ENCODE results near the gene EXOSC5. TPM values are rescaled to one million over a fixed set of nuclear protein-coding genes. Genes with fewer than 3 reads are reported as not detected.

The EXOSC5 gene
- total and polyA plus RNA-seq, 2 donors (not counting 1 experiment from before 2014, with no cell fraction given): 14.1 to 41.4 TPM

- Mint-ChIP-seq H3K9me3 (ENCODE audit: insufficient read depth) (no peaks in the 10 kb centered on the region), H3K4me3 (peak overlapping the region; percentile 93), H3K27ac (peak overlapping the region; percentile 92), H3K4me1 (peaks cover 48% of the 10 kb centered on the region), H3K27me3 (no peaks in the 10 kb centered on the region)
- POLR2A ChIA-PET: interaction anchor here (0.6 to 5.0 kb wide), 16 partner anchors 10 to 225 kb away, joined by 3 to 69 read pairs (median 6); partner anchors contain the start of genes B9D2 and HNRNPUL1
- H4K20me1 ChIP-seq (ENCODE audit: control insufficient read depth, insufficient read depth, low read length, poor library complexity, severe bottlenecking): peaks cover 64% of the 10 kb centered on the region
- DNase-seq: no peak
- H3K4me1 ChIP-seq (ENCODE audit: control insufficient read depth in 2 of 2, insufficient read depth in 2 of 2, low read length in 2 of 2): peaks cover 28 to 33% of the 10 kb centered on the region in 2 donors
- peak overlapping the region; percentile 50 for H2AFZ ChIP-seq (ENCODE audit: insufficient read depth, low read depth, low read length, poor library complexity, severe bottlenecking)
- peak overlapping the region; percentile 88 for H3K9ac ChIP-seq (ENCODE audit: low read length)
- intact Hi-C loops (cut with micrococcal nuclease): no loop called here
- peak overlapping the region; percentile 67 to 100 (median 92) for H3K4me3 ChIP-seq (ENCODE audit: control extremely low read depth in 1 of 5, extremely low read depth in 1 of 5, insufficient read depth in 1 of 5, low read depth in 2 of 5, low read length in 4 of 5)
- H3K9me3 ChIP-seq (ENCODE audit: control extremely low read depth in 1 of 3, control insufficient read depth in 2 of 3, insufficient read depth in 1 of 3, low read length in 2 of 3): no peaks in the 10 kb centered on the region
- peaks cover 59% of the 10 kb centered on the region for H3K79me2 ChIP-seq (ENCODE audit: control insufficient read depth, insufficient read depth, low read length)
- WGBS (ENCODE audit: insufficient coverage): 0% methylated on average over 10 of the region's 12 CpGs
- CTCF ChIA-PET: interaction anchor here (0.6 to 7.6 kb wide), 19 partner anchors 11 to 378 kb away, joined by 3 to 130 read pairs (median 7); partner anchors contain the start of genes B9D2, CCDC97 and HNRNPUL1
- TF ChIP-seq CTCF (IDR thresholded peaks at IDR 0.05) (no peak), EZH2 (IDR thresholded peaks at IDR 0.05; ENCODE audit: borderline replicate concordance, insufficient read depth, low read depth, low read length, poor library complexity, severe bottlenecking) (no peak)
- ATAC-seq (ENCODE audit: low read depth): no peak
- H3K27ac ChIP-seq (ENCODE audit: low read length in 2 of 2): peak overlapping the region; percentile 79 to 91
- peaks cover 0 to 13% of the 10 kb centered on the region in 2 experiments for H3K36me3 ChIP-seq (replicated peaks in 1 of 2; ENCODE audit: control extremely low read depth in 1 of 2, control insufficient read depth in 1 of 2, extremely low read depth in 1 of 2, insufficient read depth in 2 of 2, low read length in 1 of 2)
- H3K4me2 ChIP-seq (replicated peaks; ENCODE audit: low read depth, low read length, poor library complexity, severe bottlenecking): peak overlapping the region; percentile 95
- no peaks in the 10 kb centered on the region for H3K27me3 ChIP-seq (replicated peaks in 1 of 4; ENCODE audit: control extremely low read depth in 1 of 4, control insufficient read depth in 3 of 4, insufficient read depth in 4 of 4, low read length in 3 of 4)
These were observed 44.9 kb downstream of the EXOSC5 start for GRCh38 chr19:41352279-41352608.
